HCT116 (cell line): Measurements from ENCODE around the gene COL26A1.

Experiments used
- EZH2 ChIP-seq: fragments of 200-600 bp; sonication (generic); IDR thresholded peaks from 2 replicates; pipeline ENCODE4 v1.6.1; 2017; ENCODE audit warnings: antibody characterized with exemption, mixed run types
- JUND ChIP-seq: IDR thresholded peaks from 2 replicates; pipeline ENCODE4 v1.6.1; 2012
- POLR2A ChIP-seq: IDR thresholded peaks from 2 replicates; pipeline ENCODE4 v1.7.0; 2011; ENCODE audit warnings: borderline replicate concordance; ENCODE audit not compliant: insufficient read depth, insufficient read length; ENCODE audit errors: extremely low read depth
- POLR2AphosphoS5 ChIP-seq: IDR thresholded peaks from 2 replicates; pipeline ENCODE4 v1.6.1; 2011; ENCODE audit warnings: mild to moderate bottlenecking, low read depth, low read length, moderate library complexity
- RAD21 ChIP-seq: IDR thresholded peaks from 2 replicates; pipeline ENCODE4 v1.6.1; 2012; ENCODE audit warnings: low read depth, mild to moderate bottlenecking
- SP1 ChIP-seq: IDR thresholded peaks from 2 replicates; pipeline ENCODE4 v1.6.1; 2012; ENCODE audit warnings: low read depth
- ZNF274 ChIP-seq: fragments of 200-500 bp; sonication (Bioruptor generic); IDR thresholded peaks from 2 replicates; pipeline ENCODE4 v1.6.1; 2014; ENCODE audit warnings: mild to moderate bottlenecking, low read depth, low read length, inconsistent platforms
- TF ChIP-seq, protein P1 (sequence below), 3 experiments: fragments of 200-600 bp in 1 of 3; sonication (generic) in 1 of 3; IDR thresholded peaks in 2 of 3; conservative IDR thresholded peaks in 1 of 3; 2 replicates each; pipeline ENCODE4 v1.5.1; 2012 to 2017; ENCODE audit warnings: low read depth in 2 of 3, low read length in 2 of 3, antibody characterized with exemption in 1 of 3, borderline replicate concordance in 1 of 3, control low read depth in 1 of 3, mild to moderate bottlenecking in 1 of 3, mixed read lengths in 1 of 3, mixed run types in 1 of 3, moderate library complexity in 1 of 3; ENCODE audit not compliant: insufficient read depth in 1 of 3
- TF ChIP-seq, protein P2 (sequence below): IDR thresholded peaks from 2 replicates; pipeline ENCODE4 v1.6.1; 2012

DNA sequence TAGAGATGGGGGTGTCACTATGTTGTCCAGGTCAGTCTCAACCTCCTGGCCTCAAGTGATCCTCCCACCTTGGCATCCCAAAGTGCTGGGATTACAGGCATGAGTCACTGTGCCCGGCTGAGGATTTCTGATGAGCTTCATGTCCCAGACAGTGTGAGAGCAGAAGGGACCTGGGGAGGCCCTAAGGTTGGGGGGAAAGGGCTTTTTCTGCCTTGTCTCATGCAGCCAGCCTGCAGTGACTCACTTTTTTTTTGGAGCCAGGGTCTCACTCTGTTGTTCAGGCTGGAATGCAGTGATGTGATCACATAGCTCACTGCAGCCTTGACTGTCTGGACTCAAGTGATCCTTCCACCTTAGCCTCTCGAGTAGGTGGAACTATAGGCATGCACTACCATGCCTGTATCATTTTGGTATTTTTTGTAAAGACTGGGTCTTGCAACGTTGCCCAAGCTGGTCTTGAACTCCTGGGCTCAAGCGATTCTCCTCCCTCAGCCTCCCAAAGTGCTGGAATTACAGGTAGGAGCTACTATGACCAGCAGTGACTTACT, 14.6 kb downstream of the COL26A1 start:
- TF ChIP-seq, protein P1, sequence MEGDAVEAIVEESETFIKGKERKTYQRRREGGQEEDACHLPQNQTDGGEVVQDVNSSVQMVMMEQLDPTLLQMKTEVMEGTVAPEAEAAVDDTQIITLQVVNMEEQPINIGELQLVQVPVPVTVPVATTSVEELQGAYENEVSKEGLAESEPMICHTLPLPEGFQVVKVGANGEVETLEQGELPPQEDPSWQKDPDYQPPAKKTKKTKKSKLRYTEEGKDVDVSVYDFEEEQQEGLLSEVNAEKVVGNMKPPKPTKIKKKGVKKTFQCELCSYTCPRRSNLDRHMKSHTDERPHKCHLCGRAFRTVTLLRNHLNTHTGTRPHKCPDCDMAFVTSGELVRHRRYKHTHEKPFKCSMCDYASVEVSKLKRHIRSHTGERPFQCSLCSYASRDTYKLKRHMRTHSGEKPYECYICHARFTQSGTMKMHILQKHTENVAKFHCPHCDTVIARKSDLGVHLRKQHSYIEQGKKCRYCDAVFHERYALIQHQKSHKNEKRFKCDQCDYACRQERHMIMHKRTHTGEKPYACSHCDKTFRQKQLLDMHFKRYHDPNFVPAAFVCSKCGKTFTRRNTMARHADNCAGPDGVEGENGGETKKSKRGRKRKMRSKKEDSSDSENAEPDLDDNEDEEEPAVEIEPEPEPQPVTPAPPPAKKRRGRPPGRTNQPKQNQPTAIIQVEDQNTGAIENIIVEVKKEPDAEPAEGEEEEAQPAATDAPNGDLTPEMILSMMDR (IDR thresholded peaks at IDR 0.05 in 2 of 3, conservative IDR thresholded peaks at IDR 0.05 in 1 of 3; ENCODE audit: borderline replicate concordance in 1 of 3, insufficient read depth in 1 of 3, low read depth in 2 of 3, low read length in 2 of 3) = no peak
- TF ChIP-seq POLR2A (no peak), EZH2 (no peak), POLR2AphosphoS5 (no peak), ZNF274 (no peak), JUND (no peak), SP1 (no peak), RAD21 (no peak)
- TF ChIP-seq, protein P2, sequence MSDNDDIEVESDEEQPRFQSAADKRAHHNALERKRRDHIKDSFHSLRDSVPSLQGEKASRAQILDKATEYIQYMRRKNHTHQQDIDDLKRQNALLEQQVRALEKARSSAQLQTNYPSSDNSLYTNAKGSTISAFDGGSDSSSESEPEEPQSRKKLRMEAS = no peak
